ENCODE results near the gene PLXDC2.

PLXDC2 gene

DNA sequence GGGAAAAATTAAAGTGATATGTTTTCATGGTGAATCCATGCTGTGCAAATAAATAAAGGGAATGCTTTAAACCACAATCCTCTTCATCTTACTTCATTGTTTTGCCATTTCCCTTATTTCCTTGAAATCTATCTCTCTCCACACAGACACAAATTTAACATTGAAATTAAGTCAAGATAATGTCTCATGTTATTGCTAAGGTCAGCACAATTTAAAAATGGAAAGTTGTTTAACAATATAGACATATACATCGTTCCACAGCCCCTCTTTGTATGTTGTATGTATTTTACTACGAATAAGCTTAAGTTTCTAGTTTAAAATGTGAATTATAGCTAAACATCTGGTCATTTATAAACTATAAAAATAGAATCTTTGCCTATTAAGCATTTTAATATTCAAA lies 256.9 kb downstream of the PLXDC2 start:
- DNase-seq = no peak

DNA sequence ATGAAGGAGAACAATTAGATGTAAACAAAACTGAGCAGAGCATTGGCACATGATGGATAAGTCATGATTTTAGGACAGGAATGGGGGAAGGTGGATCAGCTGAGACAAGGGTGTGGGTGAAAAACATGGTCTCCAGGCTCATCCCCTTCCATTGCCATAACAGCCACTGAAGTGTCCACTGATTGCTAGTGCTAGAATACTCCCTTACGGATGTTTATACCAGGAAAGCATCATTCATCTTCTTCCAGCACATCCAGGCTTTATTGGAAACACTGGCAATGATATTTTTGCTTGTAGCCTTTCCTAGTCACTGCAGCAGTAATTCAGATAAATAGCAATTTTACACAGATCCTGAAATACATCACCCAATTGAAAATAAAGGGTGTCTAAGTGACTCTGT lies 259.5 kb downstream of the PLXDC2 start:
- no peak for DNase-seq

DNA sequence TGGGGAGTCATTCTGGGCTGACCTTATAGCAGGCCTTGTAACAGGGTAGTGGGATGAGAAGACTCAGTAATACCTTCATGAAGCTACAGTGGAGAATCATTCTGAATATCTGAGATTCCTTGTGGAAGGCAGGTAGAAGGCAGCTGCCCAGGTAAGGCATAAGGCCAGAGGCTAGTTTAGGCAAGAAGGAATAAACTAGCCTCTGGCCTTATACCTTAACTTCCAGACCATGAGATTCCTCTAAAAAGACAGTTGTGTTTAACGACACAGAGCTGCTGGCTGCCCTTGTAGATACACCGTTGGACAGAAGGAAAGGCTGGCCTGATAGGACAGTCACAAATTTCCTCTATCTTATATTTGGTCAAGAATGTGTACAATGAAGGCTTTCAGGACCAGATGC lies 268.2 kb downstream of the PLXDC2 start:
- DNase-seq = no peak

DNA sequence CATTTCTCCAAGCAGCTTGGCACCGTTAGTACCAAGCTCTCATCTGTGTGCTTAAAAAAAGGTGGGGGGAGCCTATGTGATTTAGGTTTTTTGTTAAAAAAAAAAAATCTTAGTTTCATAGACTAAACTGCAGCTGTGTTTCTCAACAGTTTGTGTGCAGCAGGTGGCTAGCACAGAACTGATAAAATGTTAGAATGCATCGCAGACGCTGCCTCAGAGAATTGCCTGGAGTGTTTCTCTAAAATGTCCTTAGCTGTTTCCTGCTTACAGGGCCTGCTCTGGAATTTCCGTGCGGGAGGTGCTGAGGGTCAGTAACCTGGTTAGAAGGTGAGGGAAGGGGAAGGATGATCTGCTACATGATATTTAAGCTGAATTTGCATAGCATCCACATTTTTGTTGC lies 268.9 kb downstream of the PLXDC2 start:
- no peak for DNase-seq

DNA sequence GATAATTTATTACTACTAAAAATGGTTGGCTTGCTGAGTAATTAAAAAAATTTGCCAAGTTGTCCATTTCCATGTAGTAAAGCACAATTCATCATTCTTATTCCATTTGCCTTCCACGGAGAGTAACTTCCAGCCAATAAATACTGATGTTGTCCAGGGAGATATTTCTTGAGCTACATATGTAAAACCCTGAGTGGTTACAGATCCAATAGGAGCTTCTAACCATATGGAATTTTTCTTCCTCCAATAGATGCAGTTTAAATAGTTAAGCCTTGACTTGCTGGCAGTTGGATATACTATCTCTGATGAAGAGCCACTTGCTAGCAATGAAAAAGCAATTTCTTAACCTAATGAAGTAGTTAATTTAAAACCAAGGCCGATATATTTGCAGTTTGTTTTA lies 271.1 kb downstream of the PLXDC2 start:
- no peak for DNase-seq

DNA sequence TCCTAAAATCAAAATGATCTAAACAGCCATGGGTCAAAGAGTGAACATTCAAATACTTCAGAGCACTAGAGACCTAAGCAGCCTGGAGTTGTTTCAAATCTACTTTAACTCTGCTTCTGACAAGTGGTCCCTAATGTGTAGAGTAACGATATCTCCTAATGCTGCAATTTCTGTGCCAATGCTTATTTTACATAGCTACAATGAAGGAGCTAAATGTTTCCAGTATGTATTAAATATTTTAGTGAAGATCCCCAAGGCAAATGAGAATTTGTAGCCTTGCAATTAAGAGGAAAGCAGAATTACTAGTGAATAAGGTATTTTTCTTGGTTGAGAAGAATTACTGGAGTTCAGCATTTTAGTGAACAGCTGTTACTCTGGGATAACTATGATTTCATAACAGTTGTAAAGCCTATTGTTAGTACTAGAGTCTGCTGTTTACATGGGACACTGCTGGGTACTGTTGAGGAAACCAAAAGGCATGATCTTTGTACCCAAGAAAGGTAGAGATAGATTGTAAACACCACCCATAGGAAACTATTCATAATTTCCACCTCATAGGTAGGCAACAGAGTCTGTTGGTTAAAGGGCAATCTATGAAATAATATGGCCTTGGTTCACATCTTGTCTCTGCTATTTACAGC lies 271.9 kb downstream of the PLXDC2 start:
- no peak for DNase-seq

DNA sequence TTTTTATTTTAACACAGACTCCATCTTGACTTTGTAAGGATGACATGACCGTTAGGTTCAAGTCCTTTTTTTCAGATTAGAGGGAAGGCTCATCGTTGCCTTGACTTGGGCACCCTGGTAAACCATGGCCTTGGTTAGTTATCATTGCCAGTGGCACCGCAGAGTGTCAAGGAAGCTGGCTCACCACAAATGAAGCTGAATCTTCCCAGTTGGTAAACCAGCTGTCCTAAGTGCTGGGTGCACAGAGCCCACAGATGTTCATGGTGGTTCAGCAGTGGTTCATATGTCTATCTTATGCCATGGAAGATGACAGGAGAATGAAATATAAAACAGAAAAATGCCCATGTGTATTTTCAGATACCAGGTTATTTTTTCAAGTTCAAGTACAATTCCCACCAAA lies 273.6 kb downstream of the PLXDC2 start:
- DNase-seq = no peak

DNA sequence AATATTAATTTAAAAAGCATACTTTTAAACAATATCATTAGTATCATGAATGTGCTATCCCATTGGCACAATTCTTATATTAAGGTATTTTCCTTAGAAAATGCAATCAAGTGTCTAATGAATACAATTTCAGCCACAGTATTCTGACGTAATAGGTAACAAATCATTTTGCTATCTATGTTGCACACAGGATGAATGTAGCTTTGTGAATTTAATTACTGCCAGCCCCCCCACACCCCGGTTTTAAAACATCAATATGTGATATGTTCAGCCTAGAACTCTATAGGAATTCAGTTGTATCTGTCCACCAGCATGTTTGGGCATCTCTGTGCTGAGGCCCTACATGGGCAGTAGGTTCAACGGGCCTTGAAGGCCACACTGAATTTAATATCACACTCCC lies 274.6 kb downstream of the PLXDC2 start:
- DNase-seq = no peak

DNA sequence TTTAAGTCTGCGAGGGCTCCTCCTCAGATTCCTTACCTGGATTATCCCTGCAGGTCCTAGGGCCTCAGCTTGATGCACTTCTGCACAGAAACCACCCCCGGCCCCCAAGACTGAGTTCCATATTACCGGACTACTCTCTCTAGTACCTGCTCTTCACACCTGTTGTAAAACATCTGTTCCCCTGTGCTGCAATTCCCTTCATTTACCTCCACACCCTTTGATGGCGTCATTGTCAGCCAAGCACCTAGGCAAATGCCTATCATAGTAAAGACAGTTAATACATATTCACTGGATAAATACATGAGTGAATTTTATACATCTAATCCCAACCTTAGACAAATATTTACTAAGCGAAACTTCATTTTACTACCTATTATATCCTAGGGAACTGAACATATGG lies 275.5 kb downstream of the PLXDC2 start:
- DNase-seq = no peak

DNA sequence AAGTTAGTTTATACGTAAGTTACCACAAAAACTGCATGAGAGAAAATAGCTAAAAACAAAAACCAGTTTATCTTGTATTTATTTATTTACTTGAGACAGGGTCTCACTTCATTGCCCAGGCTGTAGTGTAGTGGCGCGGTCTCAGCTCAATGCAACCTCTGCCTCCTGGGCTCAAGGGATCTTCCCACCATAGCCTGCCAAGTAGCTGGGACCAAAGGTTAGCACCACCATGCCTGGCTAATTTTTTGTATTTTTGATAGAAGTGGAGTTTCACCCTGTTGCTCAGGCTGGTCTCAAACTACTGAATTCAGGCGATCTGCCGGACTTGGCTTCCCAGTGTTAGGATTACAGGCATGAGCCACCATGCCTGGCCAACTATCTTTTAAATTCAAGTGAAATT lies 277.4 kb downstream of the PLXDC2 start:
- no peak for DNase-seq

DNA sequence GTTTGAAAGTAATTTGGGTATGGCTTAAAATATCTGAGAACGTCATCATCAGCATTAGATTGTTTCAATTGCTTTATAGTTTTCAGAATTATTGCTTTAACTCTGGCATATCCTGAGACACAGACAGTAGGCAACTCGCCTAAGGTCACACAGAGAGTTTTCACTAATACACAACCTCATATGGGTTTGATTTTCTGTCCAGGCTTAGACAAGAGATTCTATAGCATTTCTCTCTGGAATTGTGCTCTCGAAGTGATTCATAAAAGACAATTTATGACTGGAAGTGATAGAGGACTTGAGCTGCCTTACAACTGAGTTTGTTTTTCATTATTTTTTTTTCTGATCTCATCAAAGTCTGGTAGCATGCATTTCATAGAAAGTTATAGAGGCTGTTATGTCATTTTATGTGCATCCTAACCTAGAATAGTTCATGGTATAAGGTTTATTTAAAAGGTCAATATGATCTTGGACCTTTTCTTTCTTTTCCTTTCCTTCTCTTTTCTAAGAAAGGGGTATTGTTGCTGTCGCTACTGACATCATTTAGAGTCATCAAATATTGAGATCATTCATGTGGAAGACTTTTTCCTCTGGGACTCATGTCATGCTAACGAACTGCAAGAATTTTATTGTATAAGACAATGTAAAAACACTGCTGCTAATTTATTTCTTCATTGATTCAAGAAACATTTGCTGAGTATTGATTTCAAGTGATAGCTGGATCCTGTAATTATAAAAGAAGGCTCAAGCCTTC lies 278.2 kb downstream of the PLXDC2 start:
- DNase-seq = no peak

DNA sequence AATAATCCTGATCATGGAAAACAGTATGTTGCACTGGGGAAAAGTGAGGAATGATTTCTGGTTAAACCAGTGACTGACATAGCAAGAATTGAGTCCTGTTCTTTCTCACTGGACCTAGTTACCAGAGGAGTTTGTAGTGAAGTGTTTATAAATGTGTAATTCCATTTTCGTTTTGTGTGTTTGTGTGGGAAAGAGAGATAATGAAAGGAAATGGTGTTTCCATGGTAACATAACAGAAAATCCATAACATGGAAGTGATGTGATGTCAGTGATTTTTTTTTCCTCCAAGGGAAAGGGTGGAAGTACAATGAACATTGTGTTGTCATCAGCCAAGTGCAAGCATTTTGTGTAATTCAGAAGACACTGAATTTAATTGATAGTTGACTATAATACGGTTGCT lies 283.9 kb downstream of the PLXDC2 start:
- DNase-seq = no peak

DNA sequence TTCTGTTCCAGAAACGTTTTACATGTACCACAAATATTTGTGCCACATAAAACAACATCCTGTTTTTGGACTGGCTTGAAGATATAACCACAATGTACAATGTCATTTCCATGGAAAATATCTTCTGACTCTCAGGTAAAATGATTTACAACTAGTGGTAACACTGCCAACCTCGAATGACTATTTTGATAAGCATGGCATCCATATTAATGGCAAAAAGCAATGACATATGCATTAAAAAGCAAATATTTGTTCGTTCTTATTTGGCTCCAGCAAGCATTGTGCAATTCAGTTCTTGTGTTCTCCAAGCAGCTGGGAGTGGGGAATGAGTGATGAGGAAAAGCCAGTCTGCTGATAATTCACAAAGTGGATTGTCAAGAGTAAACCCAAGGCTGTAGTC lies 289.0 kb downstream of the PLXDC2 start:
- DNase-seq = no peak

DNA sequence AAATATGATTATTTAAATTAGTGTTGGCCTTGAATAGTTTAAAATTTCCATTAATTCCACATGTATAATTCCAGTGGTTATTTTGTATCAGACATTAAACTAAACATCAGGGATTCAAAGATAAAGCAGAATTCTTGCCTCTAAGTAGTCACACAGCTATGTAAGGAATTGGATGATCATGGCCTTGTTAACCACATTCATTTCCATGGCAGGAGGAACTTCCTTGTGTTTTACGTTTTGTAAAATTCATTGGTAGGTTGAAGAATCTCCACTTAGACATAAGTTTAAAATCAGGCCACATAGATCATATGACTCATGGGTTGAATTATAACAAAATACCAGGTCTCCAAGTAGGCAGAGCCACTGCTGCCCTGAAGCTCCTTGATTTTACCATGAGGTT lies 289.7 kb downstream of the PLXDC2 start:
- no peak for DNase-seq

DNA sequence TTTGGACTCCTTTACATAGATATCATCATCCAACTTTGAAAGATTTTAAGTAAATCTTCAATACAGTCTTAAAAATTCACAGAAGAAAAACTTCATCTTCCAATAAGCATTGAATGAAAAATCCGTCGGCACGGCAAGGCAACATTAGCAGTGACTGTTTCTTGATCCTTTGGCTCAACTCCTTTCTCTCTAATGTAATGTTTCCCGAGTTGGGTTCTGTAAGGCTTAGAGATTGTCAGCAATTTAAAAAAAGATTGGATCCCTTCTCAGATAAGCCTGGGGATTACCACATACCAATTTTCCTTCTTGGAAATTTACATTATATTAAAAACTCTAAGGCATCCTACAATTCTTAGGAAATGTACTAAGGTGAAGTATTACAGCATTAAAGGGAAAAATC lies 291.8 kb downstream of the PLXDC2 start:
- DNase-seq = no peak

DNA sequence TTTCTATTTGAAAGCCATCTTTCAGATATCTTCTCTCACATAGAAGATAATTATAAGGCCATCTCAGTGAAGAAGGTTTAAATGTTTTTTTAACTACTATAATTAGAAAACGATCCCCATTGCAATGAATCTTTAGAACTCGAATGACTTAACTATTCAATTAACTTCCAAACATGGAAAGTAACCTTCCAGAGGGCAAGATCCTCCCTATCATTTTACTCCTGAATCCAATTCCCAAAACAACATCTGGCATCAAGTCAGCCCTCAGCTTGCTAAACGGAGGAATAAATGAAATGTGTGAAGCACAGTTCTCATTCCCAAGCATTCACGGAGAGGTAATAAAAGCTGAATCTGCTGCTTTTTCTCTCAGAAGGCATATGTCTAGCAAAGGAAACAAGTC lies 293.4 kb downstream of the PLXDC2 start:
- DNase-seq = no peak

DNA sequence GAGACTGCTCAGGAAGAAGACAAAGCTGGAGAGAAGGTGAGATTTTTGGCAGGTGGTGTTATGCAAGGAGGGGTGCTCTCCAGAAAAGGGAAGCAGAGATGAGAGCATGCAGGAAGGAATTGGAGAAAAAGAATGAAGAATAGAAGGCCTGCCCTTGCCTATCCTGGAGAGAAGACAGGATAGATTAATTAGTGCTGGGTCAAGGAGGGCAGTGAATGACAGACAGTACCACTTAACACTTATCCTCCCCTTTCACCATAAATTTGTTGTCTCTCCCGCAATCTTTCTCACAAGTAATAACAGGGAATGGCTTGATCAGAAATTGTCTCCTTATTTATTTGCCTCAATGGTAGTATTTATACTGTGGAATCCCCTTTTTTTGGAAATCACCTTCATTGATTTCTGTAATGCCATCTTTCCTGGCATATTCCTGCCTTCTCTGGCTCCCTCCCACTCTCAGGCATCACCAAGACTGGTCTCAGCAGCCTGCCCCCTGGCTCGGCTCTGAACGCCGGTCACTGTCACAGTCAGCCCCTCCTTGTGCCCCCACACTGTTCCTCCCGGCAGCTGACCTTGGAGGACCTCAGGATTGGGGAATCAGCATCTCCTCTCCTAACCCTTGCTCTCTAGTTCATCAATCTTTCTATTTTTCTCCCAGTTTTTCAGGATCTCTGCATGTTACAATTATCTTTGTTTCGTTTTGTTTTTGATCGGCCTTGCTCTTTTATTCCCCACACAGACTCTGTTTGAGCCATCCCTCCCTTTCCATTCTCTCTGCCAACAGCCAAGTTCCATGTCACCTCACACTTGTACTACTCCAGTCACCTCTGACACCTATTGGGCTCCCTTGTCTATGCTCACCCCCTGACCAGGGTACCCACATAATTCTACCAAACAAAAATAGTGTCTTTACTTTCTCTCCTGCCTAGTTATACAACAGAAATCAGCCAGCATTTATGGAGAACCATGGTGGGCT lies 294.2 kb downstream of the PLXDC2 start:
- no peak for DNase-seq

DNA sequence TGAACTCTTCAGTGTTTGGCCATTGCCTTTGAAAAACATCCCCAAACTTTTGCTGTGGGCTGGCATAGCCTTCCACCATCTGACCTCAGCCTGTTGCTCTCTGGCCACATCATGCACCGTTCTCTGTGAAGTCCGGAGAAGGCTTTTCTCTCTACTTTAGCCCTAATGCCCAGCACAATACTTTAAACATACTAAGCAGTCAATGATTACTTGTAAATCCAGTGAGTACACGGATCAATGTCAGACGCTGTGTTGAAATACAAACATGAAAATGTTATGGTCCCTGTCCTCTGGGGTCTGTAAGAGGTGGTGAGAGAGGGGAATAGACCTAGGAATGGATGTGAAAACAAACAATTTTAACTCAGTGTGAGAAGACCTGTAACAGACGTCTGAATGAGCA lies 297.9 kb downstream of the PLXDC2 start:
- no peak for DNase-seq

DNA sequence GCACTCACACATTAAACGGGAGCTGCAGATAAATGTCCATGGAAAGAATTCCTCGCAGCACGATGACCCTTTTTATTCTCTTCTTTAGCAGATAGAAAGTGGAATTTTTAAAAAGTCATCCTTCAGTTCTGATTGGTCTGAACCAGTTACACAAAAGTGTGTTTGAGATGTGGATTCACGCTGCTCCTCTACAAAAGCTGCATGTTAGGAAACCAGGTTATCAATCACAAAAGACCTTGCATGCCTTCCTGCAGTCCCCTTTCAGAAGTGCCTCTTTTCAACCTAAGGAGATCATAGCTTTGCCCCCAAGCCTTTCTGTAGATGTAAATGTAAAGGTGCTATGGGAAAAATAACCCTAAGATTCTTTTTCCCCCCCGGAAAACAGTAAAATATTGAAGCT lies 299.7 kb downstream of the PLXDC2 start:
- no peak for DNase-seq

DNA sequence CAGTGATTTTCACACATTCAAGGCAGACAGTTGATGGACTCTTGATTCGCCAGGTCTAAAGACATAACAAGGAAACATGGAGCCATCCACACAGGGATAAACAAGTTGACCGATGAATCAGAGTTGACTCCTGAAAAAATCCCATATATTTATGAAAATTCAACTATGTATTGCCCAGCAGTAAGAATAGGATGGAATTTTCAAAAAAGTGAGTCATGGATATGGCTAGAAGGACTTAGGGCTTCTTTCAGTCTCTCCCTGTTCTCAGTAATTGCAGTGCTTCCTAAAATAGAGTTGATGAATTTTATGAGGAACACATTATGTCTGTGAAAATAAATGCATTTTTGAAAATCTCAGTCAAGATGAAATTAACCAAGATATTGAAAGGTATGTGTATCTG lies 301.2 kb downstream of the PLXDC2 start:
- no peak for DNase-seq

DNA sequence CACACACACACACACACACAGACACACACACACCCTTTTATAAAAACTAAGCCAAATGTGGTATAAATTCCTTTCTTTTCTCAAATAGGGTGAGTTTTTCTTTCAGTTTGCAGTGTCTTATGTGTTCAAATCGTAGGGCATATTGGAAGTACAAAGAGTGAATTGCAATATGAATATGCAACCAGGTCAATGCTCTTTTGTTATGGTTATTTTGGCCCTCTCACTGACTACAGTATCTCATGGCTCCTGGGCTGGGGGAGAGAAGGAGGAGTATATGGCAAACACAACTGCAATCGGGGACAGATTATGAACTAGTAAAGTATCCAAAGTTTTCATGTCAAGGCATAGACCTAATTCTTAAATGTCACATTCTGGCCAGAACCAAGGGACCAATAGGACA lies 301.9 kb downstream of the PLXDC2 start:
- DNase-seq = no peak

DNA sequence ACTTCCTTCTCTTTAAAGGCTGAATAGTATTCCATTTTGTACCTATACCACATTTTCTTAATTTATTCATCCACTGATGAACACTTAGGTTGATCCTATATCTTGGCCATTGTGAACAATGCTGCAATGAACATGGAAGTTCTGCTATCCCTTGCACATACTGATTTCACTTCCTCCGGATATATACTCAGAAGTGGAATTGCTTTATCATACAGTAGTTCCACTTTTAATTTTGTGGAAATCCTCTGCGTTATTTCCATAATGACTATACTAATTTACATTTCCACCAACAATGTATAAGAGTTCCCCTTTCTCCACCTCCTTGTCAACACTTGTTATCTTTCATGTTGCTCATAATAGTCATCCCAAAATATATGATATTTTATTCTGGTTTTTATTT lies 312.6 kb downstream of the PLXDC2 start:
- DNase-seq = no peak

DNA sequence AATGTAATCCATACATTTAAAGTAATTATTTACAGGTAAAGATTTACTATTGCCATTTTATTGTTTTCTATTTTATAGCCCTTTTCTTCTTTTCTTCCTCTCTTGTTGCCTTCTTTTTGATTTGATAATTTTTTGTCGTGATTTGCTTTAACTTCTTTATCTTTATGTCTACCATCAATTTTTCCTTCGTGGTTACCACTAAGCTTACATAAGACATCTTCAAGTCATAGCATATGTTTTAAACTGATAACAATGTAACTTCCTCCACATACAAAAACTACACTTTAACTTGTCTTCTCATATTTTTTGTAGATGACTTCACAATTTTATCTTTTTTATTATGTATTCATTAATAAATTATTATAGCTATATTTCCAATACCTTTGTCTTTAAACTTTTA lies 316.6 kb downstream of the PLXDC2 start:
- DNase-seq = no peak

DNA sequence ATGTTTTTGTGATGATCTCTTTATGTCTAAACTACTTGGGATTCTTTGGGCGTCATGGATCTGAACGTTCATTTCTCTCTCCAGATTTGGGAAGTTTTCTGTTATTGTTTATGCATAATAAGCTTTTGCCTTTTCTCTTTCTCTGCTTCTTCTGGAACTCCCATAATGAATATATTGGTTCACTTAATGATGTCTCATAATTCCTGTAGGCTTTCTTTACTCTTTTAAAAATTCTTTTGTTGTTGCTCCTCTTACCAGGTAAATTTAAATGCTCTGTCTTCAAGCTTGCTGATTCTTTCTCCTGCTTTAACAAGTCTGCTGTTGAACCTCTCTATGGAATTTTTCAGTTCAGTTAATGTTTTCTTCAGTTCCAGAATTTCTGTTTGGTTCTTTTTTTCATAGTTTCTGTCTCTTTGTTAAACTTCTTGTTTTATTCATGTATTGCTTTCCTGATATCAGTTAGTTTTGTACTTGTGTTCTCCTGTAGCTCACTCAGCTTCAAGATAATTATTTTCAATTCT lies 317.5 kb downstream of the PLXDC2 start:
- DNase-seq = no peak
